ENCODE measurements around the gene TRIM7.

Gene TRIM7

DNA sequence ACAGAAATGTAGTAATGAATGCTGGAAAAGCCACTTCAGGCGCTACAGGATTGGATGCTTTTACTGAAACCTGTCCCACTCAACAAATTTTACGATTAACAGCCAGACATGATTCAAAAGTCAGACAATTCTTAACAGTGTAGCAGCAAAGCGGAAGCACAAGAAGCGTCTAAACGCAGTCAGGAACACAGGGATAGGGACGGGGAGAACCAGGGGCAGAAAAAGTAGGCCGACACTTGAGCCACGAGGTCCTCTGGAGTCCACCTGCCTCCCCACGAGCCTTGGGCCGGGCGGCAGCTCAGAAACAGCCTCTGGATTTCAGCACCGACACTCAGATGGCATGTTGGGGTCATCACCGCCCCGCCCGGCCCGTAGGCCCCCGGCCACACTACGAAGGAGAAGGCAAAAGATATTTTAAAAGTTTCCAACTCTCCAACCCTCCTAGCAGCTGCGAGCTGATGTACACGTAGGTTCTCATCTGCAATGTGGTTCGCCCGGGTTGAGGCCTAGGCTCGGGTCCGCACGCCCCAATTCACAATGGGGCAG lies 38.1 kb upstream of the TRIM7 start:
- Mint-ChIP-seq H3K36me3 (ENCODE audit: low read depth) (peaks cover 41% of the 10 kb centered on the region), H3K27me3 (ENCODE audit: low read depth) (no peaks in the 10 kb centered on the region), H3K4me1 (peaks cover 53% of the 10 kb centered on the region), H3K27ac (peak overlapping the region; percentile 99 to 100 (median 99)), H3K4me3 (peak overlapping the region; percentile 95 to 98 (median 96)), H3K9me3 (no peaks in the 10 kb centered on the region)
- TF ChIP-seq, protein P1, sequence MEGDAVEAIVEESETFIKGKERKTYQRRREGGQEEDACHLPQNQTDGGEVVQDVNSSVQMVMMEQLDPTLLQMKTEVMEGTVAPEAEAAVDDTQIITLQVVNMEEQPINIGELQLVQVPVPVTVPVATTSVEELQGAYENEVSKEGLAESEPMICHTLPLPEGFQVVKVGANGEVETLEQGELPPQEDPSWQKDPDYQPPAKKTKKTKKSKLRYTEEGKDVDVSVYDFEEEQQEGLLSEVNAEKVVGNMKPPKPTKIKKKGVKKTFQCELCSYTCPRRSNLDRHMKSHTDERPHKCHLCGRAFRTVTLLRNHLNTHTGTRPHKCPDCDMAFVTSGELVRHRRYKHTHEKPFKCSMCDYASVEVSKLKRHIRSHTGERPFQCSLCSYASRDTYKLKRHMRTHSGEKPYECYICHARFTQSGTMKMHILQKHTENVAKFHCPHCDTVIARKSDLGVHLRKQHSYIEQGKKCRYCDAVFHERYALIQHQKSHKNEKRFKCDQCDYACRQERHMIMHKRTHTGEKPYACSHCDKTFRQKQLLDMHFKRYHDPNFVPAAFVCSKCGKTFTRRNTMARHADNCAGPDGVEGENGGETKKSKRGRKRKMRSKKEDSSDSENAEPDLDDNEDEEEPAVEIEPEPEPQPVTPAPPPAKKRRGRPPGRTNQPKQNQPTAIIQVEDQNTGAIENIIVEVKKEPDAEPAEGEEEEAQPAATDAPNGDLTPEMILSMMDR (IDR thresholded peaks at IDR 0.05; ENCODE audit: unreplicated experiment in 3 of 3) = no peak

DNA sequence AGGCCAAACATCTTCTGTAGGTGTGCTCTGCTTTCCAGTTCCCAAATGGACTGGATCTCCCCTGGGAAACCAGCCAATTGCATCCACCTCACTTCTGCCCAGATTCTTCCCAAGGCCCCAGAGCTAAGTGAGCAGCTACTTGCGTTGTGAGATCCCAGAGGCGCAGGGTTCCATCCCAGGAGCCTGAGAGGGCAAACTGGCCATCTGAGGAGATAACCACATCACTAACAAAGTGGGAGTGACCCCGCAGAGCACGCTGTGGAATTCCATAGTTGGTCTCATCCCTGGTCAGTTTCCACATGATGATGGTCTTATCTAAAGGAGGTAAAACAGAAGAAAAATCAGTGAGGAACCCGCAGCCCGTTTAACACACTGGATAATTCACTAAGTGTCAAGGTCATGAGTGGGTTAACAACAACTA lies 37.0 kb upstream of the TRIM7 start:
- Mint-ChIP-seq H3K9me3 (no peaks in the 10 kb centered on the region), H3K4me3 (peak overlapping the region; percentile 95 to 98 (median 96)), H3K27ac (peak overlapping the region; percentile 99 to 100 (median 99)), H3K27me3 (ENCODE audit: low read depth) (no peaks in the 10 kb centered on the region), H3K4me1 (peaks cover 52% of the 10 kb centered on the region), H3K36me3 (ENCODE audit: low read depth) (peaks cover 51% of the 10 kb centered on the region)
- TF ChIP-seq, protein P1 (IDR thresholded peaks at IDR 0.05; ENCODE audit: unreplicated experiment in 3 of 3) = no peak

- Mint-ChIP-seq H3K9me3 (no peaks in the 10 kb centered on the region), H3K4me3 (peak overlapping the region; percentile 95 to 98 (median 96)), H3K4me1 (peaks cover 51% of the 10 kb centered on the region), H3K36me3 (ENCODE audit: low read depth) (peaks cover 57% of the 10 kb centered on the region), H3K27me3 (ENCODE audit: low read depth) (no peaks in the 10 kb centered on the region), H3K27ac (peak overlapping the region; percentile 99 to 100 (median 99))
- TF ChIP-seq, protein P1 (IDR thresholded peaks at IDR 0.05; ENCODE audit: unreplicated experiment in 3 of 3) = no peak
These were observed 36.5 kb upstream of the TRIM7 start for GRCh38 chr5:181241393-181241975.

DNA sequence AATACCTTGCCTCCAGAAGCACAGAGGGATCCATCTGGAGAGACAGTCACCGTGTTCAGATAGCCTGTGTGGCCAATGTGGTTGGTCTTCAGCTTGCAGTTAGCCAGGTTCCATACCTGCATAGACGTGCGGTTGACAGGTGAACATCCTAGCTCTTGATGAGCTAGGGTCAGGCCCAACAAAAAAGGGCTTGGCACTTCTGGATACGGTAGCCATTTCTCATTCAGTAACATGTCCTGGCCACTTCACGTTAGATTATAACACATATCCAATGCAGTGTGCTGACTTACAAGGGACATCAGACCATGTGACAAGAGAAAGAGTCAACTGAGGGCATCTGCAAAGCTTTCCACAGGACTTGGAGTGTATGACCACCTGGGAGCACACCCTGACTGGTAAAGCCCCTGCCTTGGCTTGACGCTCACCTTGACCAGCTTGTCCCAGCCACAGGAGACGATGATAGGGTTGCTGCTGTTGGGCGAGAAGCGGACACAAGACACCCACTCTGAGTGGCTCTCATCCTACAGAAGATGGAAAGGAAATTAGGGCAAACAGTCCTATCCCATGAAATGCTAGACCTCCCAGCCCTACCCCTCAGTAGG lies 34.2 kb upstream of the TRIM7 start:
- no peaks in the 10 kb centered on the region for H3K27me3 Mint-ChIP-seq (ENCODE audit: low read depth)
- H3K4me3 Mint-ChIP-seq = peak overlapping the region; percentile 56 to 79 (median 67)
- H3K27ac Mint-ChIP-seq = peak overlapping the region; percentile 29 to 72 (median 61)
- H3K9me3 Mint-ChIP-seq = no peaks in the 10 kb centered on the region
- peaks cover 75% of the 10 kb centered on the region for H3K36me3 Mint-ChIP-seq (ENCODE audit: low read depth)
- TF ChIP-seq, protein P1 (IDR thresholded peaks at IDR 0.05; ENCODE audit: unreplicated experiment in 3 of 3) = no peak
- H3K4me1 Mint-ChIP-seq = peaks cover 46% of the 10 kb centered on the region

GRCh38 chr5:181237729-181238385 lies 32.9 kb upstream of the TRIM7 start:
- TF ChIP-seq, protein P1 (IDR thresholded peaks at IDR 0.05; ENCODE audit: unreplicated experiment in 3 of 3) = no peak
- Mint-ChIP-seq H3K36me3 (ENCODE audit: low read depth) (peaks cover 80% of the 10 kb centered on the region), H3K4me1 (peaks cover 44% of the 10 kb centered on the region), H3K4me3 (no peak overlapping the region), H3K9me3 (no peaks in the 10 kb centered on the region), H3K27me3 (ENCODE audit: low read depth) (no peaks in the 10 kb centered on the region), H3K27ac (peak overlapping the region; percentile 8 to 61 (median 33))

Data from nephron (organoid).